ENCODE results near the gene ZIM2. TPM values are rescaled to one million over a fixed set of nuclear protein-coding genes. Genes with fewer than 3 reads are reported as not detected.

The ZIM2 gene
- 0.19 TPM for total RNA-seq
- long read RNA-seq: 0 reads

DNA sequence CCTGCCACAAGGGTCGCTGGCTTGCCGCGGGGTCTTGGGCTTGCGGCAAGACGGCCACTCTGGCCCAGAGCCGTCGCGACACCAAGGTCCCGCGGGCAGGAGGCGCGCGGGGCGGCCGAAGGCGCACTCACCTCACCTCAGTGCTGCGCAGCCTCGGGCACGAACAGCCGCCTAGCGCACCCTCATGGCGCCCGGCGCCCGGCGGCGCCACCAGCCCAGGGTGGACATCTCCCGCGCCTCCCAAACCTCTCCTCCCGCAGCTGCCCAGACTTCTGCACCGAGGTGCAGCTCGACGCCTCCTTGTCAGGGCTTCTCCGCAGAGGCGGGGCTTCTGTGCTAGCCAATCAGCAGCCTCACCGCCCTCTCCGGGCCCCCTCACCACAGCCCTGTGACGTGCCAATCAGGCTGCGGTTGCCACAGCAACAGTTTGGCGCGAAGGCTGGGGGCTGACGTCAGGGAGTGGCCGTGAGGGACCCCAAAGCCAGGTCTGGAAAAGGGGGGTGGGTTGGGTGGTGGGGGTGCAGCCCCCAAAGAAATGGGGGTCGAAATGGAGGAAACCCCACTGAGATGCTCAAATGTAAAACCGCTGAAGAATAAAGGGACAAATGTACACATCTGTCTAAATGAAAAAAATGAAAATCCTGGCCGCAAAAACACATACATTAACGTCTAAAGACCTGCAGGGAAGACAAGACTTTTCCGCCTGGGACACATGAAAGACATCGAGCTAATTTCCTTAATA lies at the start of gene ZIM2, which contains the start of gene PEG3:
Gene ZIM2, minus strand, starts transcription at position 276 of the 742 bp plus-strand sequence. CDS start 16,449 bp downstream, outside the sequence.
Gene PEG3, minus strand, starts transcription at position 276 of the 742 bp plus-strand sequence. CDS start 16,071 bp downstream, outside the sequence.
- H3K4me1 ChIP-seq: peaks cover 8% of the 10 kb centered on the region
- peak within 1 kb of the TSS; percentile 94 for H3K27ac ChIP-seq (replicated peaks)
- peak within 1 kb of the TSS; percentile 71 for H3K4me3 ChIP-seq
- intact Hi-C loops (cut with micrococcal nuclease): no loop called here
- H3K36me3 ChIP-seq: no peaks in the 10 kb centered on the region
- DNase-seq: peak; percentile 74
- no peaks in the 10 kb centered on the region for H3K27me3 ChIP-seq (ENCODE audit: low read depth)
- H3K9me3 ChIP-seq (replicated peaks): no peaks in the 10 kb centered on the region
- TF ChIP-seq, protein P1, sequence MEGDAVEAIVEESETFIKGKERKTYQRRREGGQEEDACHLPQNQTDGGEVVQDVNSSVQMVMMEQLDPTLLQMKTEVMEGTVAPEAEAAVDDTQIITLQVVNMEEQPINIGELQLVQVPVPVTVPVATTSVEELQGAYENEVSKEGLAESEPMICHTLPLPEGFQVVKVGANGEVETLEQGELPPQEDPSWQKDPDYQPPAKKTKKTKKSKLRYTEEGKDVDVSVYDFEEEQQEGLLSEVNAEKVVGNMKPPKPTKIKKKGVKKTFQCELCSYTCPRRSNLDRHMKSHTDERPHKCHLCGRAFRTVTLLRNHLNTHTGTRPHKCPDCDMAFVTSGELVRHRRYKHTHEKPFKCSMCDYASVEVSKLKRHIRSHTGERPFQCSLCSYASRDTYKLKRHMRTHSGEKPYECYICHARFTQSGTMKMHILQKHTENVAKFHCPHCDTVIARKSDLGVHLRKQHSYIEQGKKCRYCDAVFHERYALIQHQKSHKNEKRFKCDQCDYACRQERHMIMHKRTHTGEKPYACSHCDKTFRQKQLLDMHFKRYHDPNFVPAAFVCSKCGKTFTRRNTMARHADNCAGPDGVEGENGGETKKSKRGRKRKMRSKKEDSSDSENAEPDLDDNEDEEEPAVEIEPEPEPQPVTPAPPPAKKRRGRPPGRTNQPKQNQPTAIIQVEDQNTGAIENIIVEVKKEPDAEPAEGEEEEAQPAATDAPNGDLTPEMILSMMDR (IDR thresholded peaks at IDR 0.05; ENCODE audit: borderline replicate concordance): no peak

DNA sequence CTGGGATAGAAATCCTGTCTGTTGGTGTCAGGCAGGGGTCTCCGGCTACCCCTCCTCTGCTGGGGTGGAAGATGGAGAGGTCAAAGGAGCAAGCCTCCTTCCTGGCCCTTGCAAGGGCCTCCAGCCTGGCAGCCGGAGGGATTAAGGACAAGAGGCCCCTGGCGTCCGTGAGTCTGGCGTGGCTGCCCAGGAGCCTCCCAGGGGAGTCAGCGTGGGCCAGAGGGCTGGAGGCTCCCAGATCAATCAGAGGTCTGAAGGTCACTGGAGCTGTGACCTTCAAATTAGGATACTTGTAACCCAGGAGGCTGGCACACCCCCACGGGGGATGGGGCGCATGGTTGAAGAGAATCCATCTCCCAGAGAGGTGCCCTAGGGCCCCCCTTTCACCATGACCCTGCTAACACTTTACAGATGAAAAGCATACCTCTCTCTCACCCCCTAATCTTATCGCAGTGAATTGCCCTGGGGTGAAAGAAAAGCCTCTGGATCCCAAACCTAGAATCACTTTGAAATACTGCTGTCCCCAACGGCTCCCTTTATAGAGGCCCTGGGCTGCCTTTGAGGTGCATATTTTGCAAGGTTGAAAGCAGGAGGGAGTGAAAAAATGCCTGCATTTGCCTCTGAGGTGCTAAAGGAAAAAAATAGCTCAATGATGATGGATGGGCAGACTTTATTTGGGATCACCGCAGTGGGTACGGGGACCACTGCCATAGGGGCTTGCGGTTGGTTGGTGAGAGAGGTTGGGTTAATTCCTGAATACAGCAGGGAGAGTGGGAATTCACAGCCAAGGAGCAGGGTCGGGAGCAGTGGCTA lies 44.9 kb upstream of the ZIM2 start:
- peaks cover 31% of the 10 kb centered on the region for H3K27me3 ChIP-seq (ENCODE audit: low read depth)

DNA sequence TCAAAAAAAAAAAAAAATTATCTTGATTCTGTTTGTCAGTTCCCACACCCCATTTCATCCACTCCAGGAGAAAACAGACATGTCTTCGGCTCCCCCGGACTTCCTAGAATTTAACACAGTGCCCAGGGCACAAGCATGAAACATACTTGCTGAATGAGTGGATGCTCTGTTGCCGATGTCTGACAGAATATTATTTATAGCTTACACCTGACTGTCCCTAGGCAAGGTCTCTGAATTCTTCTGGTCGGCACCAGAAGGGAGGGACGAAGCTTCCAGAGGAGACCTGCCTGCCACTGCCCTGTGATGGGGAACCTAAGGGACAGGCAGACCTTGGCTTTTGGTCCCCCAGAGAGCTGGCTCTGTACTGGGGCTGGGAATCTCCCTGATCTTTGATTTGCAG lies 43.9 kb upstream of the ZIM2 start:
- H3K36me3 ChIP-seq: no peaks in the 10 kb centered on the region
- intact Hi-C loops (cut with micrococcal nuclease): no loop called here
- H3K27me3 ChIP-seq (ENCODE audit: low read depth): peaks cover 26% of the 10 kb centered on the region
- H3K4me1 ChIP-seq: no peaks in the 10 kb centered on the region
- peaks cover 26% of the 10 kb centered on the region for H3K9me3 ChIP-seq (replicated peaks)
- no peak for DNase-seq
- H3K27ac ChIP-seq (replicated peaks): no peak overlapping the region
- no peak overlapping the region for H3K4me3 ChIP-seq
- TF ChIP-seq, protein P1 (IDR thresholded peaks at IDR 0.05; ENCODE audit: borderline replicate concordance): no peak

More for the DNA sequence above, 44.9 kb upstream of the ZIM2 start:
- TF ChIP-seq, protein P1 (IDR thresholded peaks at IDR 0.05; ENCODE audit: borderline replicate concordance): no peak
- H3K36me3 ChIP-seq: no peaks in the 10 kb centered on the region
- peaks cover 24% of the 10 kb centered on the region for H3K9me3 ChIP-seq (replicated peaks)
- intact Hi-C loops (cut with micrococcal nuclease): no loop called here
- H3K27ac ChIP-seq (replicated peaks): no peak overlapping the region
- no peaks in the 10 kb centered on the region for H3K4me1 ChIP-seq
- DNase-seq: no peak
- H3K4me3 ChIP-seq: no peak overlapping the region

DNA sequence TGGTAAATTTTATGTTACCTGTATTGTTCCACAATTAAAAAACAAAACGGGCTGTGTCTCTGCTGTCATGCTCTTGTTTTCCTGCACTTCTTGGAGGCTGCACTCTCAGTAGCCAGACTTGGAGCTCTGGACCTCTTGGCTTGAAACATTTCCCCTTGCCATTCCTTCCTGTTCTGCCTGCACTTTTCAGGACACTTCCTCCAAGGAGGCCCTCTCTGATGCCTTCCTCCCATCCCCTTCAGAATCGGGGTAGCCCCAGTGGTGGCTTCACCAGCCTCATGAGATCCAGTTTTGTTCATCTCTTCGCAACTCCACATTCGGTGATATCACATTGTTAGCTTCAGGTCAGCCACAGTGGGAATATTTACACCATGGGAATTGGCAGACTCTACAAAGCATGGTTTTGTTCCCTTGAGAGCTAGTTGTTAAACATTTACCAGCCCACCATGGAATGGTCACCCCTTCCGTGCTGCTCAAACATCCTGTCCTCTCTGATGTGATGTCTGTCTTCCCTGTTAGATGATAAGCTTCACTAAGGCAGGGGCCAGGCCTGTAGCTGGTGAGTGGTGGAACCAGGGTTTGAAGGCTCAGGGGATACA lies 40.2 kb upstream of the ZIM2 start:
- intact Hi-C loops (cut with micrococcal nuclease): no loop called here
- no peak for DNase-seq
- TF ChIP-seq, protein P1 (IDR thresholded peaks at IDR 0.05; ENCODE audit: borderline replicate concordance): no peak
- H3K9me3 ChIP-seq (replicated peaks): peaks cover 26% of the 10 kb centered on the region
- H3K27me3 ChIP-seq (ENCODE audit: low read depth): peaks cover 15% of the 10 kb centered on the region
- H3K36me3 ChIP-seq: no peaks in the 10 kb centered on the region
- no peak overlapping the region for H3K4me3 ChIP-seq
- H3K4me1 ChIP-seq: no peaks in the 10 kb centered on the region
- H3K27ac ChIP-seq (replicated peaks): no peak overlapping the region

DNA sequence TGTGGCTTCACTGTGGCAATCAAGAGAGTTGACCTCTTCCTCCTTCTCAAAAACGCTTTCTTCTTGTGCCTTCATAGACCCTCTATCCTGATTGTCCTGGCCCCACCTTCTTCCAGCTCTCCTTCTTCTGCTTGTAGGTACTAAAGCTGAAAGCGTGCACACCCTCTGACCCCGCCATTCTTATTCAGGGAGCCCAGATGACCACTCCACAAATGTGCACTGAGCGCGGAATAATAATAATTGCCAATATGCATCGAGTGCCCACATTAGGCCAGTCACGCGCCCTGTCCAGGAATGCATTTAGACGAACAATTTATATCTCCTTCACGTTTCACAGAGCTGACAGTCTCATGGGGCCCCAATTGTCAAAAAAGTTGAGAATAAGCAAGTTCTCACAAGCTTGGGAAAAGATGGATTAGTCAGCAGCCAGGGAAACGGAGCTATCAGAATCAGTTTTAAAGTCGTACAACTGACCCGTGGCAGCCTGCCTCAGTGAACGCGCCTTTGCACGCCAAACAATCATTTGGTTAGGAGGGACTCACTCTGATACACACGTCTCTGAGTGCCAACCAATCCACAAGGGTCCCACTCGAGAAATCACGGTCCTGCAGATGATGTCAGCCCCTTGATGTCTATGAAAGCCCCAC lies 36.7 kb upstream of the ZIM2 start:
- DNase-seq: no peak
- Histone ChIP-seq H3K4me3 (no peak overlapping the region), H3K27me3 (ENCODE audit: low read depth) (no peaks in the 10 kb centered on the region), H3K27ac (replicated peaks) (no peak overlapping the region), H3K4me1 (no peaks in the 10 kb centered on the region), H3K9me3 (replicated peaks) (peaks cover 31% of the 10 kb centered on the region), H3K36me3 (no peaks in the 10 kb centered on the region)
- TF ChIP-seq, protein P1 (IDR thresholded peaks at IDR 0.05; ENCODE audit: borderline replicate concordance): no peak
- intact Hi-C loops (cut with micrococcal nuclease): no loop called here

Measured in left ventricle myocardium inferior (tissue), 1 donor.